H1 (cell line): ENCODE results near the gene PSMC3.
A peak's percentile ranks its signal among the peaks of the same experiment; 100 is the strongest.

Experiments used
- ATF3 ChIP-seq: IDR thresholded peaks from 2 replicates; pipeline ENCODE4 v1.6.1; 2011; ENCODE audit warnings: low read depth, mild to moderate bottlenecking, low read length; ENCODE audit not compliant: insufficient read depth
- CBX5 ChIP-seq: fragments of 300-800, 300-1000 bp; sonication (generic); IDR thresholded peaks from 2 replicates; pipeline ENCODE4 v1.7.1; 2016; ENCODE audit warnings: antibody characterized with exemption, low read length, low read depth
- HDAC6 ChIP-seq: IDR thresholded peaks from one replicate; pipeline ENCODE4 v1.7.1; 2012; ENCODE audit warnings: low read depth, mild to moderate bottlenecking, inconsistent platforms, low read length, moderate library complexity
- POLR2A ChIP-seq, 2 experiments: IDR thresholded peaks; 1 replicate in 1 of 2; 2 replicates in 1 of 2; pipeline ENCODE4 v1.6.1; 2011; ENCODE audit warnings: low read depth in 2 of 2, low read length in 2 of 2, mild to moderate bottlenecking in 2 of 2; ENCODE audit errors: control extremely low read depth in 1 of 2
- POLR2AphosphoS5 ChIP-seq: IDR thresholded peaks from 2 replicates; pipeline ENCODE4 v1.6.1; 2011; ENCODE audit warnings: low read depth, low read length
- SAP30 ChIP-seq: fragments of 300-600 bp; sonication (generic); IDR thresholded peaks from 2 replicates; pipeline ENCODE4 v1.7.1; 2012; ENCODE audit warnings: low read length, moderate library complexity, mild to moderate bottlenecking, inconsistent platforms; ENCODE audit not compliant: insufficient read depth, insufficient replicate concordance
- TAF1 ChIP-seq: IDR thresholded peaks from 2 replicates; pipeline ENCODE4 v1.6.1; 2011; ENCODE audit warnings: mild to moderate bottlenecking, low read depth, low read length
- USF2 ChIP-seq: IDR thresholded peaks from 2 replicates; pipeline ENCODE4 v1.6.1; 2011; ENCODE audit warnings: low read length, improper control_type of control experiment
- TF ChIP-seq, protein P1 (sequence below): IDR thresholded peaks from 2 replicates; pipeline ENCODE4 v1.6.1; 2012; ENCODE audit warnings: inconsistent platforms
- TF ChIP-seq, protein P2 (sequence below), 3 experiments: IDR thresholded peaks; 1 replicate in 2 of 3; 2 replicates in 1 of 3; pipeline versions ENCODE4 v1.5.1 to v1.6.1; 2011; ENCODE audit warnings: low read length in 3 of 3, mild to moderate bottlenecking in 3 of 3, inconsistent platforms in 2 of 3, low read depth in 1 of 3, moderate library complexity in 1 of 3; ENCODE audit not compliant: insufficient read depth in 1 of 3; ENCODE audit errors: control extremely low read depth in 1 of 3
- TF ChIP-seq, protein P3 (sequence below): IDR thresholded peaks from 2 replicates; pipeline ENCODE4 v1.6.1; 2012; ENCODE audit warnings: low read length, inconsistent platforms

GRCh38 chr11:47469361-47470179 lies 43.3 kb upstream of the PSMC3 start:
- TF ChIP-seq POLR2AphosphoS5 (peak; percentile 20; the same call in 1 of the 2 replicates), CBX5 (no peak), POLR2A (IDR thresholded peaks at IDR 0.05; ENCODE audit: control extremely low read depth in 1 of 2, low read depth in 2 of 2, low read length in 2 of 2) (no peak), SAP30 (no peak), HDAC6 (no peak), ATF3 (no peak), USF2 (no peak), TAF1 (no peak)
- TF ChIP-seq, protein P1, sequence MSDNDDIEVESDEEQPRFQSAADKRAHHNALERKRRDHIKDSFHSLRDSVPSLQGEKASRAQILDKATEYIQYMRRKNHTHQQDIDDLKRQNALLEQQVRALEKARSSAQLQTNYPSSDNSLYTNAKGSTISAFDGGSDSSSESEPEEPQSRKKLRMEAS, result no peak
- TF ChIP-seq, protein P2, sequence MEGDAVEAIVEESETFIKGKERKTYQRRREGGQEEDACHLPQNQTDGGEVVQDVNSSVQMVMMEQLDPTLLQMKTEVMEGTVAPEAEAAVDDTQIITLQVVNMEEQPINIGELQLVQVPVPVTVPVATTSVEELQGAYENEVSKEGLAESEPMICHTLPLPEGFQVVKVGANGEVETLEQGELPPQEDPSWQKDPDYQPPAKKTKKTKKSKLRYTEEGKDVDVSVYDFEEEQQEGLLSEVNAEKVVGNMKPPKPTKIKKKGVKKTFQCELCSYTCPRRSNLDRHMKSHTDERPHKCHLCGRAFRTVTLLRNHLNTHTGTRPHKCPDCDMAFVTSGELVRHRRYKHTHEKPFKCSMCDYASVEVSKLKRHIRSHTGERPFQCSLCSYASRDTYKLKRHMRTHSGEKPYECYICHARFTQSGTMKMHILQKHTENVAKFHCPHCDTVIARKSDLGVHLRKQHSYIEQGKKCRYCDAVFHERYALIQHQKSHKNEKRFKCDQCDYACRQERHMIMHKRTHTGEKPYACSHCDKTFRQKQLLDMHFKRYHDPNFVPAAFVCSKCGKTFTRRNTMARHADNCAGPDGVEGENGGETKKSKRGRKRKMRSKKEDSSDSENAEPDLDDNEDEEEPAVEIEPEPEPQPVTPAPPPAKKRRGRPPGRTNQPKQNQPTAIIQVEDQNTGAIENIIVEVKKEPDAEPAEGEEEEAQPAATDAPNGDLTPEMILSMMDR (IDR thresholded peaks at IDR 0.05; ENCODE audit: control extremely low read depth in 1 of 3, insufficient read depth in 1 of 3, low read depth in 1 of 3, low read length in 3 of 3), result no peak
- TF ChIP-seq, protein P3, sequence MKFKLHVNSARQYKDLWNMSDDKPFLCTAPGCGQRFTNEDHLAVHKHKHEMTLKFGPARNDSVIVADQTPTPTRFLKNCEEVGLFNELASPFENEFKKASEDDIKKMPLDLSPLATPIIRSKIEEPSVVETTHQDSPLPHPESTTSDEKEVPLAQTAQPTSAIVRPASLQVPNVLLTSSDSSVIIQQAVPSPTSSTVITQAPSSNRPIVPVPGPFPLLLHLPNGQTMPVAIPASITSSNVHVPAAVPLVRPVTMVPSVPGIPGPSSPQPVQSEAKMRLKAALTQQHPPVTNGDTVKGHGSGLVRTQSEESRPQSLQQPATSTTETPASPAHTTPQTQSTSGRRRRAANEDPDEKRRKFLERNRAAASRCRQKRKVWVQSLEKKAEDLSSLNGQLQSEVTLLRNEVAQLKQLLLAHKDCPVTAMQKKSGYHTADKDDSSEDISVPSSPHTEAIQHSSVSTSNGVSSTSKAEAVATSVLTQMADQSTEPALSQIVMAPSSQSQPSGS, result no peak
